NCI-H748 treated with DMSO at 0.1 percent for 48 hours (cell line): ENCODE data around the gene STK32B.
"Not testable (repeated sequence)": the region's sequence is repeated elsewhere in the genome, so short reads cannot be mapped to it uniquely, and the experiment has no call there.

Experiments
- DNase-seq: peaks from one replicate; lab custom pipeline; 2025; lab: John Stamatoyannopoulos, UW

The STK32B gene

GRCh38 chr4:5030927-5031326 lies 20.4 kb upstream of the STK32B start:
- DNase-seq = no peak

DNA sequence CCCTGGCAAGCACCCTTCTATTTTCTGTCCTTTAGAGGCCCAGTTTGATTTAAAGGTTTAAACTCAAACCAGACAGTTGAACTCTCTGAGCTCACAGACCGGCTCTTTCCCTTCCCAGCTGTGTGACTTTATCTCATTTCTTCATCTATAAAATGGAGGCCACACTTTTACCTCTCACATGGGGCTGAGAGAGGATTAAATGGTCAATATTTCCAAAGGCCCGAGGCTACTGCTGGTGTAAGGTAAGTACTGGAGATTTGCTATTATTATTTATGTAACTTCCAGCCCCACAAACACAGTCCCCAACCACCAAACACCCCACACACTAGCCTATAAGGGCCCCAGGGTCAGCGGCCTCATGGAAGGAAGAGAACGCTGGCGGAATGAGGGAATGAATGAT lies 18.5 kb upstream of the STK32B start:
- no peak for DNase-seq

GRCh38 chr4:5033281-5033841 lies 17.9 kb upstream of the STK32B start:
- no peak for DNase-seq

DNA sequence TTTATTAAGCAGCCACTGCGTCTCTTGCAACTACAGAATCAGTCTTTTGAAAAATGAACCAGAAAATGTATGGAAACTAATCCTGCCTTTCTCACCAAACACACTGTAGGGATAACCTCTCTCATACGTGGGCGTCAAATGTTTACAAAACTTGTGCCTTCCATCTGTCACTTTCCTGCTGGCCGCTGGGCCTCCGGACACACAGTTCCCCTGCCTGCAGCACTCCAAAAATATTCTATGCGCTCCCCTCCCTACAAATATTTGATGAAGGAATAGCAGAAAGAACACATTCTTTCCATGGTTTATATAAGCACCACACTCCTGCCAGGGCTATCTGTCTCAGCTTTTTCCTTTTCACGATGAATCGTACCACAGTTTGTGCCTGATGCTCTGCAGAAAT lies 17.1 kb upstream of the STK32B start:
- DNase-seq = no peak

- DNase-seq = no peak
Measured at GRCh38 chr4:5036239-5036638, 15.0 kb upstream of the STK32B start.

GRCh38 chr4:5037553-5038551 lies 13.4 kb upstream of the STK32B start:
- no peak for DNase-seq

DNA sequence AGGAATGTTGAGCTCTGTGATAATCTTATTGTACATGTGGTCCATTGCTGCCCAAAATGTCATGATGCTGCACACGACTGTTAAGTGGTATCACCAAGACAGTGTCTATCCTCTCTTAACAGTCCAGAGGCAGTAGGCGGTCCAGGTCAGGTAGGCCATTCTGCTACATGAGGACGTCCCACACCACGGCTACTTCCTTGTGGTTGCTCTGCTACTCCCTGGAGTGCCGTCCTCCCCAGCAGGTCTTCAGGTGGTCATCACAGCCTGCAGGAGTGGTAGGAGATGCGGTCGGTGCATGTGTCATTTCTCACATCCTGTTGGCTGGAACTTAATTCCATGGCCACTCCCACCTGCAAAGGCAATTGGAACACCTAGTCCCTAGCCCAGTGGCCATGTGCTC lies 11.5 kb upstream of the STK32B start:
- DNase-seq = no peak

DNA sequence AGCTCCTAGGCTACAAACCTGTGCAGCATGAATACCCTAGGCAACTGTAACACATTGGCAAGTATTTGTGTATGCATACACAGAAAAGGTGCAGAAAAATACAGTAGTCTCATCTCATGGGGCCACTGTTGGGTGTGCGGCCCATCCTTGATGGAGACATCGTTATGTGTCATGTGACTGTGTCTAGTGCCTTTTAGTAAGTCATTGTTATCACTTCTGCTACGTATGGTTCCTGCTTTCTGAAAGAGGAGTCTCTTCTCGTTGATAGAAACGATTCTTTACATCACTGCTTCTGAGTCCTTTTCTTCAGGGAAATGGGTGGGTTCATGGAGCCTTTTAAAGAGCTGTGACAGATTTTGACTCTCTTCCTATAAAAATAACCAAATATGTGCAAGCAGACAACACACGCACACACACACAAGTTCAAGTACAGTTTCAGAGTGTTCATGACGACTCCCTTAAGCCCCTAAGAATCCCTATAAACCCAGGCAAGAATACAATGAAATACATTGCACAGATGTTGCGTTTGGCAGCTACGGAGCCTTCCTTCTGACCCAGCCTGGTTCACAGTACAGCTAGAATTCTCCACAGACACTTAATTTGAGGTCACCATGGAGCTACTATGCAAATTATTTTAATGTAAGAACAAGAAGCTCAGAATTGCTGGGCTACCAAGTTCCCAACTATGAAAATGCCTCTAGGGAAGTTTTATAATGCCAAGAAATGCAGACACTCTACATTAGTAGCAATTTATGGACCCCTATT lies 10.2 kb upstream of the STK32B start:
- no peak for DNase-seq

DNA sequence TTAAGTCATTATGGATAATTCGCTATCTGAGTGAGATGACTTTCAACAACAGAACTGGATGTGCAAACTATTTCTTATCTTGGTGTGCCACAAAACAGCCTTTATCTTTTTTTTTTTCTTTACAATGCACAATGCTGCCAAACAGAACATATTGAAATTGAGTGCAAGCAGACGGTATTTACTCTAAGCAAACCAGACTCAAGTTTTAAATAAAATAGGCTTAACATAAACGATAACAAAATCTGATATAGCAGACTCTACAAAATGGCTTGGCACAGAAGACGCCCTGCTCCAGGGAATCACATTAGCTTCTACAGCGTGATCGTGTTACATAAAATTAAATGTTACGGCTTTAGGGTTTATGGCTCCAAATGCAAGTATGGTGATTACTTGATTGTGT lies 9.6 kb upstream of the STK32B start:
- DNase-seq = no peak

GRCh38 chr4:5043579-5043978 lies 7.7 kb upstream of the STK32B start:
- DNase-seq = no peak

- DNase-seq = no peak
Measured at GRCh38 chr4:5044341-5044740, 6.9 kb upstream of the STK32B start.

DNA sequence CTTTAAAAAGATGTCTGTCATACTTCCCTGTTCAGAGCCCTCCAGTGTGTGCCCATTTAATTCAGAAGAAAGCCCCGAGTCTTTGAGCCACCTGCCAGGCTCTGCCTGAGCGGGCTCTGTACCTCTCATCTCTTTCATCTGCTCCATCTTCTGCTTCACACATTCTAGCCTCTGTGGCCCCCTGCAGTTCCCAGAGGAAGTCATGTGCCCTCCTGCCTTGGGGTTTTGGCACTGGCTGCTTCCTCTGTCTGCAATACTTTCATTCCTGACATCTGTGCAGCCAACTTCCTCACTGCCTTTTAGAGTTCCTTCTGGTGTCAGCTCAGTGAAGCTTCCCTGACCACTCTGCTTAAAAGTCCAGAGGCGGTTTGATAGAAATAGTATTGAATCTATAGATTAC lies 6.2 kb upstream of the STK32B start:
- no peak for DNase-seq

DNA sequence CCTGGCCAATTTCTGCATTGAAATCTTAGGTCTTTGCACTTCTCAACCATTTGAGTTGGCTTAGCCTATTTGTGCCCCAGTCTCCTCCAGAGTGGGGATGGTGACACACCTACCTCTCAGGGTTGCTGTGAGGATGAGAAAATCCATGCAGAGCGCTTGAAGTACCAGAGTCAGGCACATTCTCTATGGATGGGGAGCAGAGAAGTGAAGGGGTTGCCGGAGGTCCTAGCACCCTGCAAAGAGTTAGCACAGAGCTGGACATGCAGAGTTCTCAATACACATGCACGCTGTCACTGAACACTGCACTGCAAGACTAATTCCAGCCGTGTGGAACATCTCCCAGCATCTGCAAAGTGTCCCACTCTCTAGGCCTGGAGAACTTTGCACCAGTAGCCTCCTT lies 2.6 kb upstream of the STK32B start:
- no peak for DNase-seq

DNA sequence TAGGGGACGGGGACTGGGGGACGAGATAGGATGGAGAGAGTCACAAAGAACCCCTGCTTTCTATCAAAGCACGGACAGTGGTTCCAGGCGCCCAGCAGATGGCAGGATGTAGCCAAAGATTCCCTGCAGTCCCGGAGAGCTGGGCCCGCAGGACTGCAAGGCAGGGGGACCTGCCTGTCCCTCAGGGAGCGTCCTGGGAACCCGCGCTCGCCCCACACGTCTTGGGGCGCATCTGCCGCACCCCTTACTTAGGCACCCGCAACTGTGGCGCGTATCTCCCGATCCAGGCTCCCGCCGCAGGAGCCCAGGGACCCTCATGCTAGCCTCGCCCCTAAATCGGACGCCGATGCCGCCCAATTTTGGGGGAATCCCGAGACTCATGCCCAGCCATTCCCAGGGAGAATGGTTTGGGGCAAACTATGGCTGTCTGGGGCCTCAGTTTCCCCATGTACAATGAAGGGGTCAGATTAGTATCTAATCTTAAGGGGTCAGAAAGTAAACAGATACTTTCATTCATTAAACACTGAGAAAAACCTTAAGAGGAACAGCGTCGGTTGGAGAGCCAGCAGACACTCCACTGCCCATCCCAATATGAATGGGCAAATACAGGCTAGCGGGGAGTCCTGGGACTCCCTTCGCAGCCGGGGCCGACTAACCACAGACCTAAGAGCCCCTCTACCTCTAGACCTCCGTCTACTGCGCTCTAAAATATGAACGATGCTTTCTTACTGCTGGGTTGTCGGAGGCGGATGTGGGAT lies 581 bp upstream of the STK32B start:
- peak; percentile 9 for DNase-seq

- no peak for DNase-seq
Measured at GRCh38 chr4:5052204-5052702, 973 bp downstream of the STK32B start.

GRCh38 chr4:5052726-5053425 lies 1.6 kb downstream of the STK32B start:
- DNase-seq = no peak

GRCh38 chr4:5054532-5054931 lies 3.3 kb downstream of the STK32B start:
- DNase-seq = no peak

DNA sequence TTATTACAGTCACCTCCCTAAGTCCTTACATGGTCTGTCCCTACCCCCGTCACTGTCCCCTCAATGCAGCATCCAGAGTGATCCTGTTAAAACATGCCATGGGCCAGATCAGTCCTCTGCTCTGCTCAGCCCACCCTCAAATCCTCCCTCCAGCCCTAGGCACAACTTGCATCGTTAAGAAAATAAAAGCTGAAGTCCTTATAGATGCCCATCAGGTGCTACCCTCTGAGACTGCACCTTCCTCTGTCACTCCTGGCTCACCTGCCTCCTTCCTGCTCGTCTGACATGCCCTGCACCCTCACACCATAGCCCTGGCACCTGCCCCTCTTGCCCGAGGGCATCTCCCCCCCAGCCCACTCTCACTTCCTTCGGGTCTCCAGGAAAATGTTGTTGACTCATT lies 4.1 kb downstream of the STK32B start:
- DNase-seq = no peak

- DNase-seq = no peak
Measured at GRCh38 chr4:5066101-5066500, 14.8 kb downstream of the STK32B start.

- not testable (repeated sequence) for DNase-seq
Measured at GRCh38 chr4:5066968-5067367, 15.7 kb downstream of the STK32B start.

DNA sequence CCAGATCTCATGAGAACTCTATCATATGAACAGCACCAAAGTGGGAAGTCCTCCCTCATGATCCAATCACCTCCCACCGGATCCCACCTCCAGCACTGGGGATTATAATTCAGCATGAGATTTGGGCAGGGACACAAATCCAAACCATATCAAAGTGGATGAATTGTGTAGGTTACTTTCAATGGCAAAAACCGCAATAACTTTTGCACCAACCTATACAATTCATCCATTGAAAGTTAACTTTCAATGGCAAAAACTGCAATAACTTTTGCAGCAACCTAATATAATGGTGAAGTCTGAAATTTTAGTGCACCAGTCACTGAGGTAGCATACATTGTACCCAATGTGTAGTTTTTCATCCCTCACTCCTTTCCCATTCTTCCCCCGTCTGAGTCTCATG lies 16.6 kb downstream of the STK32B start:
- DNase-seq = no peak
